ENCODE measurements around the gene DNTT.

DNTT gene

GRCh38 chr10:96324447-96324846 is 20.2 kb downstream of the DNTT start:
- TF ChIP-seq CTCF (IDR thresholded peaks at IDR 0.05; ENCODE audit: low read depth, low read length) = no peak
- no peak for DNase-seq (ENCODE audit: extremely low read depth, low read depth)

- TF ChIP-seq CTCF (IDR thresholded peaks at IDR 0.05; ENCODE audit: low read depth, low read length) = no peak
- no peak for DNase-seq (ENCODE audit: extremely low read depth, low read depth)
Observed at GRCh38 chr10:96325719-96326373, 21.6 kb downstream of the DNTT start.

GRCh38 chr10:96327462-96327861 is 23.2 kb downstream of the DNTT start:
- DNase-seq (ENCODE audit: extremely low read depth, low read depth) = no peak
- no peak for TF ChIP-seq CTCF (IDR thresholded peaks at IDR 0.05; ENCODE audit: low read depth, low read length)

GRCh38 chr10:96333101-96333500 is 28.9 kb downstream of the DNTT start:
- DNase-seq (ENCODE audit: extremely low read depth, low read depth) = no peak
- TF ChIP-seq CTCF (IDR thresholded peaks at IDR 0.05; ENCODE audit: low read depth, low read length) = no peak

GRCh38 chr10:96334616-96335526 is 30.6 kb downstream of the DNTT start:
- TF ChIP-seq CTCF (IDR thresholded peaks at IDR 0.05; ENCODE audit: low read depth, low read length) = peak; percentile 82
- no peak for DNase-seq (ENCODE audit: extremely low read depth, low read depth)

- no peak for DNase-seq (ENCODE audit: extremely low read depth, low read depth)
- no peak for TF ChIP-seq CTCF (IDR thresholded peaks at IDR 0.05; ENCODE audit: low read depth, low read length)
Observed at GRCh38 chr10:96337106-96337505, 32.9 kb downstream of the DNTT start.

- no peak for TF ChIP-seq CTCF (IDR thresholded peaks at IDR 0.05; ENCODE audit: low read depth, low read length)
- DNase-seq (ENCODE audit: extremely low read depth, low read depth) = no peak
Observed at GRCh38 chr10:96338279-96338925, 34.2 kb downstream of the DNTT start.

All from AG09319 (cell line).